BJ (cell line): ENCODE results near the gene MTF1. TPM values are rescaled to one million over a fixed set of nuclear protein-coding genes. Genes with fewer than 3 reads are reported as not detected.

ENCODE experiments used
- CTCF ChIA-PET: fragments of 350-600 bp; formaldehyde crosslinking; extraction: SDS; loops from one replicate; lab custom pipeline; 2021; ENCODE audit warnings: antibody characterized with exemption, inconsistent platforms; lab: Yijun Ruan, JAX
- POLR2A ChIA-PET: fragments of 300-600 bp; sonication (Branson Sonifier 250); formaldehyde crosslinking; extraction: SDS; loops from one replicate; lab custom pipeline; 2021; ENCODE audit warnings: antibody characterized with exemption; lab: Charles Lee
- DNase-seq: peaks from one replicate; pipeline ENCODE4 v3.0.0-alpha.2; 2011; ENCODE audit warnings: low read depth
- H3K27me3 ChIP-seq: 2 replicates; pipeline ENCODE4 v1.6.0; 2011; ENCODE audit warnings: low read length; ENCODE audit not compliant: control insufficient read depth, insufficient read depth
- H3K36me3 ChIP-seq: 2 replicates; pipeline ENCODE4 v1.5.1; 2011; ENCODE audit warnings: low read length; ENCODE audit not compliant: control insufficient read depth, insufficient read depth
- H3K4me3 ChIP-seq: 2 replicates; pipeline ENCODE4 v1.5.1; 2011; ENCODE audit warnings: low read depth, mild to moderate bottlenecking, control low read depth, low read length
- CTCF ChIP-seq: IDR thresholded peaks from 2 replicates; pipeline ENCODE4 v1.5.1; 2011; ENCODE audit warnings: low read depth, mild to moderate bottlenecking, control low read depth, inconsistent platforms, low read length, moderate library complexity; ENCODE audit not compliant: insufficient read depth
- polyA plus RNA-seq: library from polyadenylated mRNA; depleted of rRNA; stranded (reverse); fragments of >200 nt; gene quantifications from 2 replicates; pipeline ENCODE4 v1.2.3, GENCODE V29; 2011

Gene MTF1
- polyA plus RNA-seq, 1 experiment: 6.9 TPM

GRCh38 chr1:37883671-37884070 is 24.3 kb upstream of the MTF1 start:
- no peak for TF ChIP-seq CTCF
- DNase-seq: no peak
- Histone ChIP-seq H3K4me3 (no peak overlapping the region), H3K36me3 (peaks cover 31% of the 10 kb centered on the region), H3K27me3 (no peaks in the 10 kb centered on the region)
- CTCF ChIA-PET: interaction anchor here (0.7 to 1.5 kb wide), 3 partner anchors 8 to 23 kb away, joined by 3 to 6 read pairs (median 3); no protein-coding TSS in a partner anchor
- POLR2A ChIA-PET: no interaction called here

GRCh38 chr1:37879865-37880264 is 20.5 kb upstream of the MTF1 start:
- ChIA-PET POLR2A (no interaction called here), CTCF (interaction anchor here (0.6 to 1.7 kb wide), 5 partner anchors 20 to 303 kb away, joined by 3 to 4 read pairs (median 3); partner anchors contain the start of gene MTF1)
- H3K4me3 ChIP-seq: no peak overlapping the region
- no peak for TF ChIP-seq CTCF
- DNase-seq: no peak
- H3K36me3 ChIP-seq: peaks cover 24% of the 10 kb centered on the region
- no peaks in the 10 kb centered on the region for H3K27me3 ChIP-seq

GRCh38 chr1:37878071-37878470 is 18.7 kb upstream of the MTF1 start:
- no peak for DNase-seq
- peaks cover 27% of the 10 kb centered on the region for H3K36me3 ChIP-seq
- TF ChIP-seq CTCF: no peak
- ChIA-PET POLR2A (no interaction called here), CTCF (interaction anchor here (0.5 to 1.3 kb wide), 4 partner anchors 19 to 1163 kb away, joined by 3 to 4 read pairs (median 3); partner anchors contain the start of gene MTF1)
- H3K27me3 ChIP-seq: no peaks in the 10 kb centered on the region
- no peak overlapping the region for H3K4me3 ChIP-seq

- no peaks in the 10 kb centered on the region for H3K27me3 ChIP-seq
- no peak for DNase-seq
- H3K4me3 ChIP-seq: no peak overlapping the region
- no peak for TF ChIP-seq CTCF
- ChIA-PET POLR2A (no interaction called here), CTCF (interaction anchor here (0.6 to 1.6 kb wide), 3 partner anchors 10 to 53 kb away, joined by 3 to 8 read pairs (median 3); no protein-coding TSS in a partner anchor)
- peaks cover 27% of the 10 kb centered on the region for H3K36me3 ChIP-seq
Observed at GRCh38 chr1:37875833-37876232, 16.4 kb upstream of the MTF1 start.

GRCh38 chr1:37872692-37873091 is 13.3 kb upstream of the MTF1 start:
- Histone ChIP-seq H3K4me3 (no peak overlapping the region), H3K27me3 (no peaks in the 10 kb centered on the region), H3K36me3 (peaks cover 27% of the 10 kb centered on the region)
- ChIA-PET POLR2A (no interaction called here), CTCF (interaction anchor here (1.2 to 2.1 kb wide), 2 partner anchors 10 to 13 kb away, joined by 4 to 11 read pairs; partner anchors contain the start of gene MTF1)
- DNase-seq: no peak
- no peak for TF ChIP-seq CTCF
